ENCODE results near the gene WFDC9.

DNA sequence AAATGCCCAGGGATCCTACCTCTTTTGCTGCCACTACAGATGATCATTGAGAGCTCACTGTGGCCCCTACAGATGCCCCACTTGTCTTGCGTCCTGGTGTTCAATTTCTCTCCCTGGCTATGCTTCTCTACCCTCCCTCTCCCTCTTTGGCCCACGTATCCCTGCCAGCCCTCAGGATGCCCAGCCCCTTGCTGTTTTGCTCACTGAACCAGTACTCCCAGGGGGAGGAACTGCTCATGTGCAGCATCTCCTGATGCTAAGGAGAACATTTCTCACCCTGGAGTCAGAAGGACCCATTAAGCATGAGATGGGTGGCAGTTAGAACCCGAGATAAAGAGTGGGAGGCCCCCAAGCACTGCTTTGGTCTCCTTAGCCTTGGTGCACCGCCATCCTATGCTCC is at the start of gene WFDC9:
- TF ChIP-seq EZH2phosphoT487 (IDR thresholded peaks at IDR 0.05; ENCODE audit: borderline replicate concordance), result no peak
- TF ChIP-seq, protein P1, sequence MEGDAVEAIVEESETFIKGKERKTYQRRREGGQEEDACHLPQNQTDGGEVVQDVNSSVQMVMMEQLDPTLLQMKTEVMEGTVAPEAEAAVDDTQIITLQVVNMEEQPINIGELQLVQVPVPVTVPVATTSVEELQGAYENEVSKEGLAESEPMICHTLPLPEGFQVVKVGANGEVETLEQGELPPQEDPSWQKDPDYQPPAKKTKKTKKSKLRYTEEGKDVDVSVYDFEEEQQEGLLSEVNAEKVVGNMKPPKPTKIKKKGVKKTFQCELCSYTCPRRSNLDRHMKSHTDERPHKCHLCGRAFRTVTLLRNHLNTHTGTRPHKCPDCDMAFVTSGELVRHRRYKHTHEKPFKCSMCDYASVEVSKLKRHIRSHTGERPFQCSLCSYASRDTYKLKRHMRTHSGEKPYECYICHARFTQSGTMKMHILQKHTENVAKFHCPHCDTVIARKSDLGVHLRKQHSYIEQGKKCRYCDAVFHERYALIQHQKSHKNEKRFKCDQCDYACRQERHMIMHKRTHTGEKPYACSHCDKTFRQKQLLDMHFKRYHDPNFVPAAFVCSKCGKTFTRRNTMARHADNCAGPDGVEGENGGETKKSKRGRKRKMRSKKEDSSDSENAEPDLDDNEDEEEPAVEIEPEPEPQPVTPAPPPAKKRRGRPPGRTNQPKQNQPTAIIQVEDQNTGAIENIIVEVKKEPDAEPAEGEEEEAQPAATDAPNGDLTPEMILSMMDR (conservative IDR thresholded peaks at IDR 0.05; ENCODE audit: low read length), result no peak
